Ishikawa (cell line): ENCODE measurements around the gene UBE3D.

Experiments
- CEBPB ChIP-seq: IDR thresholded peaks from 2 replicates; pipeline ENCODE4 v1.6.1; 2012
- CREB1 ChIP-seq: IDR thresholded peaks from 2 replicates; pipeline ENCODE4 v1.6.1; 2012; ENCODE audit warnings: low read depth
- EGR1 ChIP-seq: IDR thresholded peaks from 2 replicates; pipeline ENCODE4 v1.6.1; 2012
- EP300 ChIP-seq: IDR thresholded peaks from 2 replicates; pipeline ENCODE4 v1.6.1; 2012; ENCODE audit warnings: borderline replicate concordance
- FOXM1 ChIP-seq: IDR thresholded peaks from 2 replicates; pipeline ENCODE4 v1.6.1; 2012; ENCODE audit warnings: low read depth, borderline replicate concordance
- MAX ChIP-seq: IDR thresholded peaks from 2 replicates; pipeline ENCODE4 v1.6.1; 2012
- NFIC ChIP-seq: IDR thresholded peaks from 2 replicates; pipeline ENCODE4 v1.6.1; 2012
- RAD21 ChIP-seq: IDR thresholded peaks from 2 replicates; pipeline ENCODE4 v1.6.1; 2012; ENCODE audit warnings: low read depth
- REST ChIP-seq: IDR thresholded peaks from 2 replicates; pipeline ENCODE4 v1.6.1; 2012; ENCODE audit warnings: low read depth, mild to moderate bottlenecking
- TAF1 ChIP-seq: IDR thresholded peaks from 2 replicates; pipeline ENCODE4 v1.6.1; 2012; ENCODE audit warnings: low read depth, mild to moderate bottlenecking
- TCF12 ChIP-seq: IDR thresholded peaks from 2 replicates; pipeline ENCODE4 v1.6.1; 2012; ENCODE audit warnings: low read depth
- TEAD4 ChIP-seq: IDR thresholded peaks from 2 replicates; pipeline ENCODE4 v1.6.1; 2012
- USF1 ChIP-seq: IDR thresholded peaks from 2 replicates; pipeline ENCODE4 v1.6.1; 2012
- YY1 ChIP-seq: IDR thresholded peaks from 2 replicates; pipeline ENCODE4 v1.6.1; 2012; ENCODE audit warnings: low read depth
- ZBTB7A ChIP-seq: IDR thresholded peaks from 2 replicates; pipeline ENCODE4 v1.6.1; 2012; ENCODE audit warnings: low read depth

Gene UBE3D

GRCh38 chr6:83108378-83108777 is 42.7 kb upstream of the UBE3D start:
- TF ChIP-seq ZBTB7A (no peak), TAF1 (no peak), CREB1 (no peak), NFIC (no peak), EP300 (no peak), FOXM1 (no peak)

- TF ChIP-seq USF1 (no peak), MAX (no peak), YY1 (no peak), REST (no peak), EGR1 (no peak), TAF1 (no peak), CEBPB (no peak), EP300 (no peak), NFIC (no peak), TEAD4 (no peak), FOXM1 (no peak), RAD21 (no peak), ZBTB7A (no peak), CREB1 (no peak)
Measured at GRCh38 chr6:83098589-83098988, 32.9 kb upstream of the UBE3D start.

GRCh38 chr6:83097675-83098074 is 32.0 kb upstream of the UBE3D start:
- TF ChIP-seq EP300 (no peak), USF1 (no peak), FOXM1 (no peak), ZBTB7A (no peak), TAF1 (no peak), NFIC (no peak), RAD21 (no peak)

- 0 out of 2 replicates have a peak, but pooled peaks have one; percentile 22 for TF ChIP-seq TEAD4
- TF ChIP-seq CREB1 = no peak
- TF ChIP-seq MAX = no peak
Measured at GRCh38 chr6:83097204-83097603, 31.6 kb upstream of the UBE3D start.

GRCh38 chr6:83096791-83097190 is 31.1 kb upstream of the UBE3D start:
- TF ChIP-seq REST (no peak), CREB1 (no peak), MAX (no peak), RAD21 (no peak), USF1 (no peak), ZBTB7A (no peak), FOXM1 (no peak), EP300 (no peak), NFIC (no peak), EGR1 (no peak), CEBPB (no peak), TAF1 (no peak), TCF12 (no peak), YY1 (no peak), TEAD4 (no peak)

GRCh38 chr6:83092756-83093399 is 27.2 kb upstream of the UBE3D start:
- TF ChIP-seq REST (no peak), ZBTB7A (no peak), TCF12 (no peak), RAD21 (no peak), EGR1 (no peak), CREB1 (no peak), USF1 (no peak)
